Neural crest cell (in vitro differentiated cells): ENCODE measurements around the gene B9D1. TPM values are rescaled to one million over a fixed set of nuclear protein-coding genes. Genes with fewer than 3 reads are reported as not detected.
A peak's percentile ranks its signal among the peaks of the same experiment; 100 is the strongest.

Experiments used
- DNase-seq: peaks from one replicate; pipeline ENCODE4 v3.0.0; 2021; ENCODE audit warnings: low read depth, mixed read lengths, low spot score
- H3K27ac Mint-ChIP-seq: one replicate; pipeline ENCODE4 v1.8.0; 2021; ENCODE audit warnings: mild to moderate bottlenecking, mixed read lengths; ENCODE audit not compliant: unreplicated experiment
- H3K27me3 Mint-ChIP-seq: 2 replicates; pipeline ENCODE4 v1.8.0; 2021; ENCODE audit warnings: low read depth, mild to moderate bottlenecking, mixed read lengths
- H3K36me3 Mint-ChIP-seq: 2 replicates; pipeline ENCODE4 v1.8.0; 2021; ENCODE audit warnings: low read depth, mild to moderate bottlenecking, mixed read lengths
- H3K4me1 Mint-ChIP-seq: 2 replicates; pipeline ENCODE4 v1.8.0; 2021; ENCODE audit warnings: mixed read lengths
- H3K4me3 Mint-ChIP-seq: one replicate; pipeline ENCODE4 v1.8.0; 2021; ENCODE audit warnings: mild to moderate bottlenecking, mixed read lengths
- H3K9me3 Mint-ChIP-seq: 2 replicates; pipeline ENCODE4 v1.8.0; 2021; ENCODE audit warnings: mixed read lengths
- total RNA-seq: library from RNA; stranded (reverse); gene quantifications from 2 replicates; pipeline ENCODE4 v1.2.1, GENCODE V29; 2021
- TF ChIP-seq, protein P1 (sequence below): fragments of 200-600 bp; sonication (generic); conservative IDR thresholded peaks from 2 replicates; pipeline ENCODE4 v1.5.0; 2021; ENCODE audit warnings: antibody characterized with exemption, mild to moderate bottlenecking

The B9D1 gene
- total RNA-seq, 1 donor from 2014 or later: 17.9 TPM

GRCh38 chr17:19341211-19341631 is 21.3 kb downstream of the B9D1 start:
- DNase-seq: no peak
- Mint-ChIP-seq H3K27ac (peak overlapping the region; percentile 73), H3K36me3 (no peaks in the 10 kb centered on the region), H3K4me1 (peaks cover 38% of the 10 kb centered on the region), H3K4me3 (peak overlapping the region; percentile 48), H3K9me3 (no peaks in the 10 kb centered on the region), H3K27me3 (peaks cover 3% of the 10 kb centered on the region)
- TF ChIP-seq, protein P1, sequence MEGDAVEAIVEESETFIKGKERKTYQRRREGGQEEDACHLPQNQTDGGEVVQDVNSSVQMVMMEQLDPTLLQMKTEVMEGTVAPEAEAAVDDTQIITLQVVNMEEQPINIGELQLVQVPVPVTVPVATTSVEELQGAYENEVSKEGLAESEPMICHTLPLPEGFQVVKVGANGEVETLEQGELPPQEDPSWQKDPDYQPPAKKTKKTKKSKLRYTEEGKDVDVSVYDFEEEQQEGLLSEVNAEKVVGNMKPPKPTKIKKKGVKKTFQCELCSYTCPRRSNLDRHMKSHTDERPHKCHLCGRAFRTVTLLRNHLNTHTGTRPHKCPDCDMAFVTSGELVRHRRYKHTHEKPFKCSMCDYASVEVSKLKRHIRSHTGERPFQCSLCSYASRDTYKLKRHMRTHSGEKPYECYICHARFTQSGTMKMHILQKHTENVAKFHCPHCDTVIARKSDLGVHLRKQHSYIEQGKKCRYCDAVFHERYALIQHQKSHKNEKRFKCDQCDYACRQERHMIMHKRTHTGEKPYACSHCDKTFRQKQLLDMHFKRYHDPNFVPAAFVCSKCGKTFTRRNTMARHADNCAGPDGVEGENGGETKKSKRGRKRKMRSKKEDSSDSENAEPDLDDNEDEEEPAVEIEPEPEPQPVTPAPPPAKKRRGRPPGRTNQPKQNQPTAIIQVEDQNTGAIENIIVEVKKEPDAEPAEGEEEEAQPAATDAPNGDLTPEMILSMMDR: no peak

GRCh38 chr17:19339341-19339815 is 23.1 kb downstream of the B9D1 start:
- no peak for DNase-seq
- Mint-ChIP-seq H3K4me3 (no peak overlapping the region), H3K27ac (no peak overlapping the region), H3K9me3 (no peaks in the 10 kb centered on the region), H3K4me1 (peaks cover 38% of the 10 kb centered on the region), H3K36me3 (no peaks in the 10 kb centered on the region), H3K27me3 (peaks cover 3% of the 10 kb centered on the region)
- TF ChIP-seq, protein P1: no peak

- H3K27me3 Mint-ChIP-seq: peaks cover 3% of the 10 kb centered on the region
- no peak overlapping the region for H3K4me3 Mint-ChIP-seq
- peak; percentile 52 for DNase-seq
- TF ChIP-seq, protein P1: peak; percentile 68
- no peak overlapping the region for H3K27ac Mint-ChIP-seq
- H3K9me3 Mint-ChIP-seq: no peaks in the 10 kb centered on the region
- peaks cover 38% of the 10 kb centered on the region for H3K4me1 Mint-ChIP-seq
- H3K36me3 Mint-ChIP-seq: no peaks in the 10 kb centered on the region
Measured at GRCh38 chr17:19338031-19338990, 24.2 kb downstream of the B9D1 start.

DNA sequence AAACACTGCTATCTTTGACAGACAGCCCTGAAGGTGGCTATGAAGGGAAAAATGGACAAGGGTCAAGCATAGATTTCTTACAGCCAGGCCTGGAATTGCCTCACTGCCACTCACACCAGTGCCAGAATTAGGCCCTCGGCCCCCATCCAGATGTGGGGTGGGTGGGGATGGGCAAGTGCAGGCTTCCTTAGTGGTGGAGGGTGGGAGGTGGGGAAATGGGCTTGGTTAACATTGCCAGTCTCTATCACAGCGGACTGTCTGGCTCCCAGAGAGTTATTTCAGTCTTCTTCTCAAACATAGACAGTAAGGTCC is 24.9 kb downstream of the B9D1 start:
- peak overlapping the region; percentile 71 for H3K27ac Mint-ChIP-seq
- TF ChIP-seq, protein P1: no peak
- H3K4me3 Mint-ChIP-seq: no peak overlapping the region
- H3K27me3 Mint-ChIP-seq: peaks cover 3% of the 10 kb centered on the region
- DNase-seq: no peak
- H3K36me3 Mint-ChIP-seq: no peaks in the 10 kb centered on the region
- H3K4me1 Mint-ChIP-seq: peaks cover 38% of the 10 kb centered on the region
- H3K9me3 Mint-ChIP-seq: no peaks in the 10 kb centered on the region

DNA sequence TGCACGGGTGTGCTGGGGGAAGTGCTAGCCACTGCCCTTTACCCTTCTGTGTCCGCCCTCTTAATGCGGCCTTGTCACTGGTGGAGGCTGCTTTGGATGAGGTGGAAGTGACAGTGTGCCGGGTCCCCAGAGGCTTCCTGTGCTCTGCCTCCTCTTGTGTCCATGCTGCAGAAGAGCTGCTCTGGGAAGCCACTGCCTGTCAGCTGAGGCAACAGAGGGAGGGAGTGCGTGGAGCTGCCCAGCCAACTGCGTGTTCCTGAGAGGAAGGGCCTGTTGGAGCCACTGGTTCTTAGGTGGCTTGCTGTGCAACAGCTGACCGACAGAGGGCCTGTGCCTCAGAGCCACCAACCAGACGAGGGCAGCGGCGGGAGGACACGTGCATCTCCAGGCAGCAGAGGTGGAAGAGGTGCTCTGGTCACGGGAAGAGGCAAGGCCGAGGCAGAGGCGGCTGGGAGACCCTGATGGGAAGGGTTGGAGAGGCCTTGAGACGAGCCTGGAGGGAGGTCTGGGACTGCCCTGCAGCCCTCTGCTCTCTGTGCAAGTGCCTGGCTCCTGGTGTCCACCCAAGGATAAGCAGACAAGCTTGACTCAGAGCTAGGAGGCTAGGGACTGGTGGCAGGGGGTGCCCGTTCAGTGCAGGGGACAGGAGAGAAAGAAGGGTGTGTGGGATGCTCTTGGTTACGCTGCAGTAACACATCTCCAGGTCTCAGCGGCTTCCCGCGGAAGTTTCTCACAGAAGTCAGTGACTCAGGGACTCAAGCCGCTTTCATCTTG is 25.4 kb downstream of the B9D1 start:
- H3K4me3 Mint-ChIP-seq: peak overlapping the region; percentile 2
- H3K27me3 Mint-ChIP-seq: peaks cover 3% of the 10 kb centered on the region
- H3K27ac Mint-ChIP-seq: peak overlapping the region; percentile 71

More for the DNA sequence above, 25.4 kb downstream of the B9D1 start:
- Mint-ChIP-seq H3K9me3 (no peaks in the 10 kb centered on the region), H3K4me1 (peaks cover 36% of the 10 kb centered on the region), H3K36me3 (no peaks in the 10 kb centered on the region)
- TF ChIP-seq, protein P1: no peak
- no peak for DNase-seq
